Osteocyte (in vitro differentiated cells): ENCODE measurements around the gene TWNK. TPM values are rescaled to one million over a fixed set of nuclear protein-coding genes. Genes with fewer than 3 reads are reported as not detected.
A peak's percentile ranks its signal among the peaks of the same experiment; 100 is the strongest.

Source experiments
- DNase-seq: peaks from one replicate; pipeline ENCODE4 v3.0.0; 2021; ENCODE audit warnings: mixed read lengths; ENCODE audit not compliant: unreplicated experiment; ENCODE audit errors: extremely low spot score
- H3K27ac Mint-ChIP-seq: one replicate; pipeline ENCODE4 v1.8.0; 2021; ENCODE audit warnings: mild to moderate bottlenecking, mixed read lengths; ENCODE audit not compliant: unreplicated experiment
- H3K27me3 Mint-ChIP-seq: one replicate; pipeline ENCODE4 v1.8.0; 2021; ENCODE audit warnings: mixed read lengths; ENCODE audit not compliant: unreplicated experiment
- H3K36me3 Mint-ChIP-seq: one replicate; pipeline ENCODE4 v1.8.0; 2021; ENCODE audit warnings: mixed read lengths; ENCODE audit not compliant: unreplicated experiment
- H3K4me1 Mint-ChIP-seq: one replicate; pipeline ENCODE4 v1.8.0; 2021; ENCODE audit warnings: mixed read lengths; ENCODE audit not compliant: unreplicated experiment
- H3K4me3 Mint-ChIP-seq: one replicate; pipeline ENCODE4 v1.8.0; 2021; ENCODE audit warnings: mild to moderate bottlenecking, moderate library complexity, mixed read lengths; ENCODE audit not compliant: unreplicated experiment
- H3K9me3 Mint-ChIP-seq: one replicate; pipeline ENCODE4 v1.8.0; 2021; ENCODE audit warnings: mixed read lengths; ENCODE audit not compliant: unreplicated experiment
- total RNA-seq: library from RNA; stranded (reverse); gene quantifications from 2 replicates; pipeline ENCODE4 v1.2.1, GENCODE V29; 2021
- TF ChIP-seq, protein P1 (sequence below): fragments of 200-600 bp; sonication (generic); IDR thresholded peaks from 2 replicates; pipeline ENCODE4 v1.5.0; 2021; ENCODE audit warnings: antibody characterized with exemption, mild to moderate bottlenecking, moderate library complexity

The TWNK gene
- total RNA-seq, 1 donor from 2014 or later: 7.1 TPM

DNA sequence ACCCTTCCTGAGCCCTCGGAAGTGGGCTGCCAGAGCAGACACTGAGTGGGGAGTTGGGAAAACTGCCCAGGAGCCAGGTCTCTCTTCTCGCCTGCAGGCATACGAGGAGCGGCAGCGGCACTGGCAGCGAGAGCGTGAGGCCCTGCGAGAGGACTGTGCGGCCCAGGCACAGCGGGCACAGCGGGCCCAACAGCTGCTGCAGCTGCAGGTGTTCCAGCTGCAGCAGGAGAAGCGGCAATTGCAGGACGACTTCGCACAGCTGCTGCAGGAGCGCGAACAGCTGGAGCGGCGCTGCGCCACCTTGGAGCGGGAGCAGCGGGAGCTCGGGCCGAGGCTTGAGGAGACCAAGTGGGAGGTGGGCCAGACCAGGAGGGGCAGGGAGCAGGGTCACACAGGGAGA is 18.0 kb downstream of the TWNK start:
- H3K27me3 Mint-ChIP-seq: no peaks in the 10 kb centered on the region
- no peaks in the 10 kb centered on the region for H3K9me3 Mint-ChIP-seq
- H3K27ac Mint-ChIP-seq: no peak overlapping the region
- TF ChIP-seq, protein P1, sequence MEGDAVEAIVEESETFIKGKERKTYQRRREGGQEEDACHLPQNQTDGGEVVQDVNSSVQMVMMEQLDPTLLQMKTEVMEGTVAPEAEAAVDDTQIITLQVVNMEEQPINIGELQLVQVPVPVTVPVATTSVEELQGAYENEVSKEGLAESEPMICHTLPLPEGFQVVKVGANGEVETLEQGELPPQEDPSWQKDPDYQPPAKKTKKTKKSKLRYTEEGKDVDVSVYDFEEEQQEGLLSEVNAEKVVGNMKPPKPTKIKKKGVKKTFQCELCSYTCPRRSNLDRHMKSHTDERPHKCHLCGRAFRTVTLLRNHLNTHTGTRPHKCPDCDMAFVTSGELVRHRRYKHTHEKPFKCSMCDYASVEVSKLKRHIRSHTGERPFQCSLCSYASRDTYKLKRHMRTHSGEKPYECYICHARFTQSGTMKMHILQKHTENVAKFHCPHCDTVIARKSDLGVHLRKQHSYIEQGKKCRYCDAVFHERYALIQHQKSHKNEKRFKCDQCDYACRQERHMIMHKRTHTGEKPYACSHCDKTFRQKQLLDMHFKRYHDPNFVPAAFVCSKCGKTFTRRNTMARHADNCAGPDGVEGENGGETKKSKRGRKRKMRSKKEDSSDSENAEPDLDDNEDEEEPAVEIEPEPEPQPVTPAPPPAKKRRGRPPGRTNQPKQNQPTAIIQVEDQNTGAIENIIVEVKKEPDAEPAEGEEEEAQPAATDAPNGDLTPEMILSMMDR: no peak
- peaks cover 15% of the 10 kb centered on the region for H3K4me1 Mint-ChIP-seq
- no peak for DNase-seq
- peaks cover 13% of the 10 kb centered on the region for H3K36me3 Mint-ChIP-seq
- no peak overlapping the region for H3K4me3 Mint-ChIP-seq

DNA sequence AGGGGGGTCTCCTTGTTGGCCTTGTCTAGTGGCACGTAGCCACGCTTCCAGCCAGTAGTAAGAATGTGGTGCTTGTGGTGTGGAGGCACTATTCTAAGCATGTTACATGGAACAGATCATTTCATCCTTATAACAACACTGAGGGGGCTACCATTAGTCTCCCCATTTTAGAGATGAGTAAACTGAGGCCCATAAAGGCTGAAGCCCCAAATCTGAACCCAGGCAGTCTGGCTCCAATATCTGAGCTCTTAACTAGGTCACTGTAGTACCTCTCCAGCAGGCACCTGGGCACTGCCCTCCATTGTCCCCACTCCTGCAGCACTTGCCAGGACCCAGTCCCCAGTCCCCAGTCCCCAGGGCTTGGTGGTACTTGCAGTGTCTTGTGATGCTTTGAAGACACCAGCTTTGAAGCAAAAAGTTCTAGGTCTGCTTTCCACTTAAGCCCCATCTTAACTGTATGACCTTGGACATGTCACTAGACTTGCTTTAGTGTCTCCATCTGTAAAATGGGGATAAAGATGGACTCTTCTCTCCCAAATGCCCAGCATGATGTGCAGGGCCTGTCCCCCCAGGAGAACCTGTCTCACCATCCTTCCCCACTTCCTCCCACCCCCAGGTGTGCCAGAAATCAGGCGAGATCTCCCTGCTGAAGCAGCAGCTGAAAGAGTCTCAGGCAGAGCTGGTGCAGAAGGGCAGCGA is 18.7 kb downstream of the TWNK start:
- H3K27me3 Mint-ChIP-seq: no peaks in the 10 kb centered on the region
- no peak for DNase-seq
- peaks cover 13% of the 10 kb centered on the region for H3K36me3 Mint-ChIP-seq
- TF ChIP-seq, protein P1: no peak
- H3K4me3 Mint-ChIP-seq: no peak overlapping the region
- no peaks in the 10 kb centered on the region for H3K9me3 Mint-ChIP-seq
- H3K4me1 Mint-ChIP-seq: peaks cover 11% of the 10 kb centered on the region
- H3K27ac Mint-ChIP-seq: peak overlapping the region; percentile 34

DNA sequence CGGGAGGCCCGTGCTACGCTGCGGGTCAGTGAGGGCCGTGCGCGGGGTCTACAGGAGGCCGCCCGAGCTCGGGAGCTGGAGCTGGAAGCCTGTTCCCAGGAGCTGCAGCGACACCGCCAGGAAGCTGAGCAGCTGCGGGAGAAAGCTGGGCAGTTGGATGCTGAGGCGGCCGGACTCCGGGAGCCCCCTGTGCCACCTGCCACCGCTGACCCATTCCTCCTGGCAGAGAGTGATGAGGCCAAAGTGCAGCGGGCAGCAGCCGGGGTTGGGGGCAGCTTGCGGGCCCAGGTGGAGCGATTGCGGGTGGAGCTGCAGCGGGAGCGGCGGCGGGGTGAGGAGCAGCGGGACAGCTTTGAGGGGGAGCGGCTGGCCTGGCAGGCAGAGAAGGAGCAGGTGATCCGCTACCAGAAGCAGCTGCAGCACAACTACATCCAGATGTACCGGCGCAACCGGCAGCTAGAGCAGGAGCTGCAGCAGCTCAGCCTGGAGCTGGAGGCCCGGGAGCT is 19.3 kb downstream of the TWNK start:
- Mint-ChIP-seq H3K36me3 (peaks cover 13% of the 10 kb centered on the region), H3K4me1 (peaks cover 5% of the 10 kb centered on the region), H3K9me3 (no peaks in the 10 kb centered on the region), H3K4me3 (no peak overlapping the region), H3K27ac (peak overlapping the region; percentile 34), H3K27me3 (no peaks in the 10 kb centered on the region)
- TF ChIP-seq, protein P1: no peak
- DNase-seq: no peak

DNA sequence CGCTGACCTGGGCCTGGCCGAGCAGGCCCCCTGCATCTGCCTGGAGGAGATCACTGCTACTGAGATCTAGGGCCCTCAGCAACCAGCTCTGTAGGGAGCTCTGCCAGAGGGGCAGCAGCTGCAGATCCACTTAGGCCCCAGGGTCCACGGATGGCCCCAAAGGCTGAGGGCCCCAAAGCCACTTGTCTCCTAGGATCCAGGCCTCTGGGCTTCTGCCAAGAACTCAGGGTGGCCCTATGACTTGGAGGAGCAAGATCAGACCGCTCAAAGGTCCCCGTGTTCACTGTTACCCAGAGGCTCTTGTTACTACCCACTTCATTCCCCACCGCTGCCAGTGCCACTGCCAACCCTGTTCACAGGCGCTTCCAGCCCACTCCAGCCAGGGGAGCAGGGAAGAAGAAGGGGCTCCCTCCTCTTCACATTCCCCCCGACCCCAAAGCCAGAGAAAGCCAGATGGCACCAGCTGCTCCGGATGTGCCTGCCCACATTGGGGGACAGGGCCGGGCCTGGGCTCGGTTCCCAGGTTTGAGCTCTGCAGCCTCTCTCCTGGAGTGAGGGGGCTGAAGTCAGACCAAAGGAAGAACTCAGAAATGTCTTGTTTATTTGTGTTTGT is 19.9 kb downstream of the TWNK start:
- Mint-ChIP-seq H3K4me1 (peaks cover 2% of the 10 kb centered on the region), H3K9me3 (no peaks in the 10 kb centered on the region), H3K36me3 (peaks cover 13% of the 10 kb centered on the region), H3K27ac (no peak overlapping the region), H3K4me3 (no peak overlapping the region), H3K27me3 (no peaks in the 10 kb centered on the region)
- TF ChIP-seq, protein P1: no peak
- no peak for DNase-seq
